Measurements from ENCODE around the gene HCCS.
"Not testable (repeated sequence)": the region's sequence is repeated elsewhere in the genome, so short reads cannot be mapped to it uniquely, and the experiment has no call there.

HCCS gene

DNA sequence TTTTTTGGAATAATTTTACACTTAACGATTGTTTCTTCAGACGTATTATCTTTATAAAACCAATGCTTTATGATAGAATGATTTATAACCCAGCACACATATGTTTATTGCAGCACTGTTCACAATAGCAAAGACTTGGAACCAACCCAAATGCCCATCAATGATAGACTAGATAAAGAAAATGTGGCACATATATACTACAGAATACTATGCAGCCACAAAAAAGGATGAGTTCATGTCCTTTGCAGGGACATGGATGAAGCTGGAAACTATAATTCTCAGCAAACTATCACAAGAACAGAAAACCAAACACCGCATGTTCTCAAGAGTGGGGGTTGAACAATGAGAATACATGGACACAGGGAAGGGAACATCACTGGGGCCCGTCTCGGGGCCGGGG, 12.0 kb downstream of the HCCS start:
- DNase-seq (ENCODE audit: low read depth): not testable (repeated sequence)

GRCh38 chrX:11124112-11124511, 13.0 kb downstream of the HCCS start:
- no peak for DNase-seq (ENCODE audit: low read depth)

DNA sequence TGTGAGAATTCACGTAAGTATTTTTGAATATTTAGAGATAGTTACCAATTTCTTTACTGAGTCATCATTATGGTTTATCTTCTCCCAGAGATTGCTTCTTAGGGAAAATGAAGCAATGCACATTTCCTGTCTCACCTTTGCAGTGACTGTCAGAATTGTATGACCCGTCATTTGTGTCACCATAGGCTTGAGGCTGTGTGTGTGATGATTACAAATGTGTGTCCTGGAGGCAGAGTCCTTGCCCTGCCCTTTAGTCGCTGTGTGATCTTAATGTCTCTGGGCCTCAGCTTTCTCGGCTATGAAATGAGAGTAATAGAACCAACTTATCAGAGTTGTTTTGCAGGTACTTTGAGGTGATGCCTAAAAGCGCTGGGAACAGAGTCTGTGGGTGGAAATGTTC, 13.9 kb downstream of the HCCS start:
- no peak for DNase-seq (ENCODE audit: low read depth)

- DNase-seq (ENCODE audit: low read depth): no peak
Measured at GRCh38 chrX:11129534-11130105, 18.5 kb downstream of the HCCS start.

- no peak for DNase-seq (ENCODE audit: low read depth)
Measured at GRCh38 chrX:11130136-11130535, 19.0 kb downstream of the HCCS start.

GRCh38 chrX:11131146-11131545, 20.0 kb downstream of the HCCS start:
- DNase-seq (ENCODE audit: low read depth): no peak

DNA sequence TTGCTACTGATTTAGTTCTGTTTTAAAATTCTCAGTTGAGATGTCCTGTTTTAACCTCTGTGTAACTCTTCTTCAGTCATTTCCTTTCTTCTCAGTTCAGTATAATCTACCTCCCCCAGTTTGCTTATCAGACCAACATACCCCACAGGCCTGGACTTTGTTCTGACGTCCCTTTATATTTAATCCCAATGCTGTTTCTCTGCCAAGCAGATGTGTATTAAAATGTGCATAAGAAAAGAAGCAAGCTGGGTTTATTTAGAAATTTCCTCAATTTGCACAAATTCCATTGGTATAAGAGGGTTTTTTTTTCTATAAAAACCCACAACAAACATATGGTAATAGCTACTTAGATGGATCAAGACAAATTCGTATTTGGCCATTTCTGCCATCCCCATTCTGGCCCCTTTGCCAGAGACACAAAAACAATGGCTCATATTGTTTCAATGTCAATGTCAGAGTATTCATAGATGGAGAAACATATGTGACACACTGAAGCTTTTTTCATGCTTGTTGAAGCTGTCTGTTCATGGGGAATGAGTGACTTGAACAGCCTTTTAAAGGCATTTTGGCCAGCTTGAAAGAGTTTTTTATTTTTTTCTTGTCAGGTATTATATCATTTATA, 24.5 kb downstream of the HCCS start:
- no peak for DNase-seq (ENCODE audit: low read depth)

DNA sequence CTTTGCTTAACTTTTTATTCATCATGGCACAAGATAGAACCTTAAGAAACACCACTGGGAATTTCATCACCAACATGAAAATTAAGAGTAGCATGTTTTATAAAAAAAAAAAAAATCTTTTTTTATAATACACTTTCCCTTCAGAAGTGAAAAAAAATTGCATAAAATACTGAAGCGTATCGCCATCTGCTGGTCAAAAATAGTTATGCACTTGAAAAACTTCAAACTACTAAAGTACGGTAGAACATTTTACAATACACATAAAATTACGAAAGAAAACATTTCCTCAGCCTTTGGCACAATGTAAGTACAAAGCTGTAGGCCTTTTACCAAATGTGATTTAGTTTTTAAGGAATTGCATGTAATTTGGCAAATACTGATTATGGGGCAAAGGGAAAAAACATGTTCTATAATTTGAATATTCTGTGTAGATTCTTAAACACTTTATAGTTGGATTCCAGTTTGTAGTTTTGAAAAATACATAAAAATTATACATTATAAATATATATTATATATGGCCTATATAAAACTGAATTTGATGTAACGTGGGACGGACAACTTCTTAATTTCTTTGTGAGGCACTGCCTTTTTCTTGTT, 26.5 kb downstream of the HCCS start:
- no peak for DNase-seq (ENCODE audit: low read depth)

- DNase-seq (ENCODE audit: low read depth): no peak
Measured at GRCh38 chrX:11138498-11139390, 27.6 kb downstream of the HCCS start.

DNA sequence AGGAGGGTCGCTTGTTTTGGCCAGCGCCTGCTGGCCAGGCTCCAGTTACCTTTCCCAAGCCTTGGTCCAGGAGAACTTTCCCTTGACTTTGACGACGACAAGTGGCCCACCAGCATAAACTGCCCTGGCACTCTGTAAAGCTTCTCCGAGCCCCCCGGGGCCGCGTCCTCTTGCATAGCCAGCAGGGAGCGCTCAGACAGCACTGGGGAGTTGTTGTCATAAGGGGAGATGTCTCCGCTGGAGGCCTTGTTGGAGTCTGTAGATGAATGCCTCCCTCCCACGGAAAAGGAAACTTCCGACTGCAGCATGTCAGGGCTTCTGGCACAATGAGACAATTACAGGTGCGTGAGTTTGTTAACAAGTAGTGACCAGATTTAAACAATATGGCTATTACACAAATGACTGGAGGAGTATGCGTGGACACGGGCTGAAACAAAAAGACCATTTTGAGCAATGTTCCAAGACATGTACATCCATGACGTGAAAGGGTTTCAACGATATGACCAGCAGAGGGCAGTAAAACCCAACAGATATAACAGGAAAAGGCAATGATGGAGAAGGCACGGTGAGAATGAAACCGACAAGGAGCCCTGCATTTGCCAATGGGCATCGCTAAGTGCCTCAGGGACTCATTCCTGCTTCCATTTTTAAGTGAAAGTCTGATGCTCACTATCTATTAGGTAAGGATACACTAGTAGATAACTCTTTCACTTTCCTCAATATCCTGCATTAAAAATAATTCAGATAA, 33.0 kb downstream of the HCCS start:
- peak; percentile 28 for DNase-seq (ENCODE audit: low read depth)

DNA sequence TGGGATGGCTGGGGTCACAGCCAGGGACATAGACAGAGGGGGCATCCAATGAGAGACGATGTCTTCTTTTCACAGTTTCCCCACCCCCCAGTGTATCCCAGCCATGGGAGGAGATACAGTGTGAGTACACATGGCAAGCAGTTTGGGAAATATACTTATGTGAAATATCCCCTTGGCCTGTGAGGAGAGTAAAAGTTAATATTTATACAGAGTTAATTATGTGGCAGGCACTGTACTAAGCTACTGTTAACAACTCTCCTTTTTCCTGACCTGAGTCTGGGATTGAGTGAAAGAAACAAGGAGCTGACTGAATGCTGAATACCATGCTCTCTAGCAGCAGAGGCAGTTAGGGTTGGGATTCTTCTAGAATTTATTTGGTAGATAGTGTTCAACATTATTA, 35.3 kb downstream of the HCCS start:
- no peak for DNase-seq (ENCODE audit: low read depth)

GRCh38 chrX:11148401-11148800, 37.3 kb downstream of the HCCS start:
- no peak for DNase-seq (ENCODE audit: low read depth)

- DNase-seq (ENCODE audit: low read depth): no peak
Measured at GRCh38 chrX:11151799-11152559, 40.8 kb downstream of the HCCS start.

- no peak for DNase-seq (ENCODE audit: low read depth)
Measured at GRCh38 chrX:11159149-11159548, 48.0 kb downstream of the HCCS start.

- DNase-seq (ENCODE audit: low read depth): no peak
Measured at GRCh38 chrX:11164433-11164832, 53.3 kb downstream of the HCCS start.

- no peak for DNase-seq (ENCODE audit: low read depth)
Measured at GRCh38 chrX:11171956-11172355, 60.8 kb downstream of the HCCS start.

DNA sequence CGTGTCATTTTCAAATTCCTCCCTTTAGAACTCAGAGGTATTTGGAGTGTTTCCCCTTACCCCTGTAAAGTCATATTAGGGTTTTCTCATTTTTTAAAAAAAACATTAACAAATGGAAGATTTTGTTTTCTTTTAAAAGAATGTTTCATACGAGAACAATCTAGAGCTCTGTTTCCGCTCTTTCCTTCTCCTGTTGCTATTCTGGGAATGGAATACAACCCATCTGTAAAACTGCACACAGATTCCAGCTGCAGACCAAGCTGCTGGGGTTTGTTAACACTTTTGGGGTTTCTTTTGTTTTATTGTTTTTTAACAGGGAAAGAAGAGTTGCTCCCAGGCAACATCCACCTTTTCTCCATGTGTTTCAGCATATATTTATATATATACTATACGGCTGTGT, 61.3 kb downstream of the HCCS start:
- no peak for DNase-seq (ENCODE audit: low read depth)

All from activated gamma-delta T cell treated with anti-CD3 and anti-CD28 coated beads, Interleukin-2, amount 50 U/mL, for 16 hours (primary cell).